KOPT-K1 (cell line): ENCODE results near the gene RFC5.

Source experiments
- H3K27ac ChIP-seq: fragments of 200-600 bp; sonication (generic); 2 replicates; pipeline ENCODE4 v1.5.1; 2016; ENCODE audit warnings: antibody characterized with exemption, mild to moderate bottlenecking, low read depth, low read length; ENCODE audit not compliant: poor library complexity, severe bottlenecking
- H3K36me3 ChIP-seq: fragments of 200-600 bp; sonication (generic); 2 replicates; pipeline ENCODE4 v1.5.1; 2017; ENCODE audit warnings: antibody characterized with exemption, mild to moderate bottlenecking, low read length, moderate library complexity; ENCODE audit not compliant: insufficient read depth
- H3K9me3 ChIP-seq: fragments of 200-600 bp; sonication (generic); 2 replicates; pipeline ENCODE4 v1.5.1; 2017; ENCODE audit warnings: antibody characterized with exemption, low read length, mild to moderate bottlenecking; ENCODE audit not compliant: insufficient read depth, poor library complexity, severe bottlenecking

RFC5 gene, protein sequence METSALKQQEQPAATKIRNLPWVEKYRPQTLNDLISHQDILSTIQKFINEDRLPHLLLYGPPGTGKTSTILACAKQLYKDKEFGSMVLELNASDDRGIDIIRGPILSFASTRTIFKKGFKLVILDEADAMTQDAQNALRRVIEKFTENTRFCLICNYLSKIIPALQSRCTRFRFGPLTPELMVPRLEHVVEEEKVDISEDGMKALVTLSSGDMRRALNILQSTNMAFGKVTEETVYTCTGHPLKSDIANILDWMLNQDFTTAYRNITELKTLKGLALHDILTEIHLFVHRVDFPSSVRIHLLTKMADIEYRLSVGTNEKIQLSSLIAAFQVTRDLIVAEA

DNA sequence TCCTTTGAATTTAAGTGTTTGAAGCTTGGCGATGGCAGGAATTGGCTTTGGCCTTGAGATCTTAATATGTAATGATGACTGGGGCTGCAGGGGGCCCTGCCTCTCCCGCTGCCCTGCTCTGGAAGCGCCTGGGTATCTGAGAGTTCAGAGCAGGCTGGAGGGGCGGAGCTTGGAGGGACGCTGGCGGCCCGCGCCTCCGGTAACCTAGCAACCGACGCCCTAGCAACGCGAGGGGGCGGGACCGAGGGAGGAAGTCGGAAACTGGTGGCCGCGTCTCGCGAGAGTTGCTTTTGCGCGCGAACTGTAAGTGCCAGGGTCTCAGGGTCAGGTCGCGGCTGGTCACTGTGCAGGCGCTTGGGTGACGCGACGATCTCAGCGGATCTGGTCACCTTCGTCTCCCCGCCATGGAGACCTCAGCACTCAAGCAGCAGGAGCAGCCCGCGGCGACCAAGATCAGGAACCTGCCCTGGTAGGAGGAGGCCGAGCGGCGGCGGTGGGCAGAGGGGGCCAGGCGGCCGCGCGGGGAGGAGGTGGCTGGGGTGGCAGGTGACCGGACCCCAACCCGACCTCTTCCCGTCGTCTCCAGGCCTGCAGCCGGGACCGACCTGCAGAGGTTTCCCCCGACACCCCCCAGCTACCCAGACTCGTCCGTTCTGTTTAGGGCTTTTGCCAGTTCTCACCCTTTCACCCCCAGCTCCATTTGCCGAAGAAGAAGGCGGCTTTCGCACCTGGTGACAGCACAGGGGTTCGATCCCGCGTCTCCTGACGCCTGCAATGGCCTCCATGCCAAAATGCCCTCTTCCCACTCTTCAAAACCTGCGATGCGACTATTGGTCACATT, at the start of gene RFC5:
TSS of gene RFC5 (plus strand) at position 280 of the 841 bp plus-strand sequence. CDS start at position 405, 125 bp downstream.
- Histone ChIP-seq H3K9me3 (no peaks in the 10 kb centered on the region), H3K27ac (peak within 1 kb of the TSS; percentile 83), H3K36me3 (peaks cover 41% of the 10 kb centered on the region)

DNA sequence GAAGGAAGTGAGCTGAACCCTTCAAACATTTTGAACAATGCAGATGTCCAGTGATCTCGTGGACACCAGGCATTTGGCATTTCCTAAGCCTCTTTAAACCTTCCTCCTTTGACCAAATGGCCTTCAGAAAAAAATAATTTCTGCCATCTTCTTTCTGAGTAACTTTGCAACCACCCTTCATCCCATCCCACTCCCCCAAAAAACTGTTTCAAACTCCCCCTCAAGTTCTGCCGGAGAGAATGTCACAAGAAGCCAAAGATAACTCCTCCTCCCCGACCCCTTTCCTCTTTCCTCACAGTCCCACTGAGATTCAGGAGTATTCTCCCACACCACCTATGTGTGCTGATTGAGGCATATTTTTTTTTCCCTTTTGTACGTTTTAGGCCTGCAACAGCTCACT, 49.5 kb upstream of the RFC5 start:
- peaks cover 29% of the 10 kb centered on the region for H3K9me3 ChIP-seq

DNA sequence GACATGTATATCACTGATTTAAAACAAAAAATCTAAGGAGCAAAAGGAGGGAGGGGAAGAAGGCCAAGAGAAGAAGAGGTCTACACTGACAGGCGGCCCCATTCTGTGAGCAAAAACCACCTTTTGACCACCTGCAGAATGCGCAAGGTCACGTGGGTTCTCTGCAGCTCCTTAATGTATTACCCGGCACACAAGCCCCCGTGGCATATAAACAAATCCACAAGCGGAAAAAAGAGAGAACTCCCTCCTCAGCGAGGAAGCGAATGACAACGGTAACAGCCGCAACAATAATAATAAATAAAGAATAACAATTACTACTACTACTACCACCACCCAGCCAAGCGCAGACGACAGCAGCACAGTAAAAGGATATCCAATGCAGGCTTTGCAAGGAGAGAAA, 49.0 kb upstream of the RFC5 start:
- Histone ChIP-seq H3K27ac (no peak overlapping the region), H3K36me3 (no peaks in the 10 kb centered on the region), H3K9me3 (peaks cover 34% of the 10 kb centered on the region)

More for the DNA sequence above, 49.5 kb upstream of the RFC5 start:
- H3K27ac ChIP-seq: no peak overlapping the region
- no peaks in the 10 kb centered on the region for H3K36me3 ChIP-seq

DNA sequence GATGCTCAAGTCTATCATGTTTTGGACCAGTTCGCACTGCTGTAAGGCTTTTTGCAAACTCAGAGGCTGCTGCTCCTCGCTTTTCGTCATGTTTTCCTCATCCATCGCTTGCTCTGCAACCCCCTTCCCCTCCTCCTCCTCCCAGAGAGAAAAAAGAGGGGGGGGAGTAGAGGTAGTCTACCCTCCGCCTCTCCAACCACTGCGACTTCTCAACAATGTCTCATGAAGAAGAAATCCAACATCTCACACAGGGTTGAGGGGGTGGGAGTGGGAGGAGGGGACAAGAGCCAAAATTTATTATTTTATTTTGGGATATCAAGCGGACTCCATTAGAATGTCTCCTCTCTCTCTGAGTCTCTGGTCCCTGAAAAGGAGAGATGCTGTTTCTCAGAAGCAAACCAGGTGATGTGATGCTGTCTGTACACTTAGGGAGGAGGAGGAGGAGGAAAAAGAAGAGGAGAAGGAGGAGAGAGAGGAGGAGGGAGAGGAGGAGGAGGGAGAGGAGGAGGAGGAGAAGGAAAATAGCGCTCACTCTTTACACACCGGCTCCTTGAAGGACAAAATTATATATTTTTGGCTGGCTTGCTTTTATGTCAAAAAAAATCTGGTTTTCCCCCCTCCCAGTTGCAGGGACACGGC, 48.2 kb upstream of the RFC5 start:
- Histone ChIP-seq H3K9me3 (peaks cover 34% of the 10 kb centered on the region), H3K27ac (no peak overlapping the region), H3K36me3 (no peaks in the 10 kb centered on the region)

DNA sequence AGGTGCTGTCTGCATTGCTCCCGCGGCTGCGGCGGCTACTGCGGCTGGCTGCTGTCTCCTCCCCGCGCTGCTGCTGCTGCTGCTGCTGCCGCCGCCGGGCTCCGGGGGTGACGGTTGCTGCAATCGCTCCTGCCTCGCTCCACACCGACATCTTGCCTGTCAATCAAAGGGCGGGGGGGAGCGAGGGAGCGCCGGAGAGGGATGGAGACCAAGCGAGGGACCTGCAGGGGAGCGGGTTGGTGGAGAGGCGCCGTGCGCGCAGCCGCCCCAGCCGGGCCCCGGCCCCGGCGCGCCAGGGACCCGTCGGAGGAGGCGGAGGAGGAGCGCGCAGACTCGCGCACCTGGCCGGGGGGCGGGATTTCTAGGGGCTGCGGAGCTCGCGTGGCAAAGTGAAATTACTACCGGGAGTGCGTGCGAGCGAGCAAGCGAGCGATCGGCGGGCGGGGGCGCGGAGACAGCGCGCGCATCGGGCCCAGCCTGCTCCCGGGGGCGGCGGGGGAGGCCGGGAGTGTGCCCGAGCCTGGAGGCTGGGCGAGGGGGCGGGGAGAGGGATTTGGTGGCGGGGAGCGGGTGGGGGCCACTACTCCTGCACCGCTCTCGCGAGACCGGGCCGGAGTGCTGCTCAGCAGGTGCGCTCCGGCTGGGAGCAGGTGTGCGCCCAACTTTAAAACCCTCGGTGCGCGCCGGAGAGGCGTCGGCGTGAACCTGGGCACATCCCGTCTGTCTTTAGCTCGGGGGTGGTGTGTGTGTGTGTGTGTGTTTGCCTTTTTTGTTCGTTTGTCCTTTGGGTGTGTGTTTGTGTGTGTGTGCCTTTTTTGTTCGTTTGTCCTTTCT, 47.5 kb upstream of the RFC5 start, which contains the start of gene KSR2:
TSS of gene KSR2 (minus strand) at position 165 of the 834 bp plus-strand sequence. CDS start 735 bp downstream, outside the sequence.
- Histone ChIP-seq H3K27ac (no peak within 1 kb of the TSS), H3K9me3 (peaks cover 34% of the 10 kb centered on the region), H3K36me3 (no peaks in the 10 kb centered on the region)

DNA sequence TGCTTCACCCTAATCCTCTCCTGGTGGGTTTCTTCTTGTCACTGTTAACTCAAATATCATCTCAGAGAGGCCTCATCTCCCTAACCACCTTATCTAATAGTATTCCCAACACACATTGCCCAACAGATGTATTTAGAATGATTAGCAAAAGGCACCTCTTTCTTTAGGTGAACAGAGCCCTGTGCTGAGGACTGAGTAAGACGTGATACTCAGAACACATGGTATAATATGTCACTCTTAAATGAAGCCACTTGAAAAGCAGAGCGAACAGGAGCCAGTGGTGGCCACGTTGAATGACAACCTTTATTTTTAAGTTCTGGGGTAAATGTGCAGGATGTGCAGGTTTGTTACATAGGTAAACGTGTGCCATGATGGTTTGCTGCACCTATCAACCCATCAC, 46.2 kb upstream of the RFC5 start:
- H3K9me3 ChIP-seq: peaks cover 34% of the 10 kb centered on the region
- no peak overlapping the region for H3K27ac ChIP-seq
- H3K36me3 ChIP-seq: no peaks in the 10 kb centered on the region

DNA sequence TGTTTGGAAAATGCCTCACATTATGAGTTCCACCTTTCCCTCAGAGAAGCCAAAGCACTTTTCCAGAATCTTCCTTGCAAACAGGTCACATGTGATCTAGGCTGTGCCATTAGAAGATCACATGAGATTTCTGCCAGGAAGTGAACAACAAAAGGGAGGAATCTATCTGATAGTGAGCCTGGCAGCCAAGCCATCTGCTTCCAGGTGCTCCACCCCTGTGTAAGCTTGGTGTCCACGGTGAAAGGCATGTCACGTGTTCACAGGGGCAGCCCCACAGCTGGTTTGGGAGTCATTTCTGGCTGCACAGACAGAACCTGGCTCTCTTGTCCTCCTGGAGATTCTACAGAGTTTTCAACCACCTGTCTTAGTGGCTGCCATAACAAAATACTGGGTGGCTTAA, 44.2 kb upstream of the RFC5 start:
- Histone ChIP-seq H3K9me3 (peaks cover 34% of the 10 kb centered on the region), H3K27ac (no peak overlapping the region)

DNA sequence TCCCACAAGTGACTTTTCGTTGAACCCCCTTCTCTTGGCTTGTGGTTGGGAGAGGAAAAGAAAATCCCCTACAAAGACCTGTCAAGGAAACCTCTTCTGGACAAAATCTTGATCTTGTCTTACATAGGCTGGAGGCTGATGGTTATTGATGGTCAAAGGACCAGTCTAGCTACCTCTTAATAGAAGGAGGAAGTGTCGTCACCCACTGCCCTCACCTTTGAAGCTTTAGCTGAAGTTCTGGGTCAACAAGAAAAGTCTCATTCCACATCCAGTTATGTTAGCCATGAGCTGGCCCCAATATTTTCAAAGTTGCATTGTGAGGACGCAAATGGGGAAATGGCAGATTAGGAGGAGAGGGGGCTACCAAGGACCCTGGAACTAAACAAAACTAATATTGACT, 41.5 kb upstream of the RFC5 start:
- Histone ChIP-seq H3K36me3 (no peaks in the 10 kb centered on the region), H3K27ac (no peak overlapping the region), H3K9me3 (peaks cover 25% of the 10 kb centered on the region)

More for the DNA sequence above, 44.2 kb upstream of the RFC5 start:
- no peaks in the 10 kb centered on the region for H3K36me3 ChIP-seq

DNA sequence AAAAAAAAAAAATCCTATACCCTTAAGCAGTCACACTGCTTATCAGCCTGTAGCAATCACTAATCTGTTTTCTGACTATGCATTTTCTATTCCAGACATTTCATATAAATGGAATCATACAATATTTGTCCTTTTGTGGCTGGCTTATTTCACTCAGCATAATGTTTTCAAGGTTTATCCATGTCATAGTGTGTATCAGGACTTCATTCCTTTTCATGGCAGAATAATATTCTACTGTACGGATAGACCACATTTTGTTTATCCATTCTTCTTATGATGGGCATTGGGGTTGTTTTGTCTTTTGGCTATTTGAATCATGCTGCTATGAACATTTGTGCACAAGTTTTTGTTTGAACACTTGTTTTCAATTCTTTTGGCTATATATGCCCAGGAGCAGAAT, 39.1 kb upstream of the RFC5 start:
- H3K27ac ChIP-seq: no peak overlapping the region
- H3K9me3 ChIP-seq: peaks cover 2% of the 10 kb centered on the region
- no peaks in the 10 kb centered on the region for H3K36me3 ChIP-seq

DNA sequence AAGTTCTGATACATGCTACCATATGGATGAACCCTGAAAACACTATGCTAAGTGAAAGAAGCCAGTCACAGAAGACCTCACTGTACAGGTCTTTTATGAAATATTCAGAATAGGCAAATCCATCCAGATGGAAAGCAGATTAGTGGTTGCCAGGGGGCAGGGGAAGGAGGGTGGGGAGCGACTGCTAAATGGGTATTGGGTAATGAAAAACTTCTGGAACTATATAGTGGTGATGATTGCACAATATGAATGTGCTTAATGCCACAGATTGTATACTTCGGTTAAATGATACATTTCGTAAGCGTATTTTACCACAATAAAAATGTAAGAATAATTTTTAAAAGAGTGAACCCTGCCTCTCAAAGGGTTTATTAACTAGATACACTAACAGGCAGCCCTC, 35.9 kb upstream of the RFC5 start:
- Histone ChIP-seq H3K27ac (no peak overlapping the region), H3K9me3 (no peaks in the 10 kb centered on the region)

DNA sequence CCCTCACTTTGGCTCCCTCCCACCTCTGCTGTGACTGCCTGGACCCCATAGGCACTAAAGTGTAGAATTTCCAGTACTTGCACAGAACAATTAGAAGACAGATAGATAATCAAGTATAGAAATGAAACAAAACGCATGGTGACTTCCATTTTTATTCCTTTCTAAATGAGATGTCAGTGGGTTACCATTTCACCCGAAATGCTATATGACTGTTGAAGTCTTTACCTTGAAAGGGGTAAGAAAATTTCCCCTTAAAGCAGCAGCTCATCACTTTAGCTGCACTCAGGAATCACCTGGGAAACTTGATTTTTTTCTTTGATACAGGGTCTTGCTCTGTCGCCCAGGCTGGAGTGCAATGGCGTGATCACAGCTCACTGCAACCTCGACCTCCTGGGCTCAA, 35.2 kb upstream of the RFC5 start:
- Histone ChIP-seq H3K9me3 (no peaks in the 10 kb centered on the region), H3K36me3 (no peaks in the 10 kb centered on the region), H3K27ac (no peak overlapping the region)

More for the DNA sequence above, 35.9 kb upstream of the RFC5 start:
- H3K36me3 ChIP-seq: no peaks in the 10 kb centered on the region

DNA sequence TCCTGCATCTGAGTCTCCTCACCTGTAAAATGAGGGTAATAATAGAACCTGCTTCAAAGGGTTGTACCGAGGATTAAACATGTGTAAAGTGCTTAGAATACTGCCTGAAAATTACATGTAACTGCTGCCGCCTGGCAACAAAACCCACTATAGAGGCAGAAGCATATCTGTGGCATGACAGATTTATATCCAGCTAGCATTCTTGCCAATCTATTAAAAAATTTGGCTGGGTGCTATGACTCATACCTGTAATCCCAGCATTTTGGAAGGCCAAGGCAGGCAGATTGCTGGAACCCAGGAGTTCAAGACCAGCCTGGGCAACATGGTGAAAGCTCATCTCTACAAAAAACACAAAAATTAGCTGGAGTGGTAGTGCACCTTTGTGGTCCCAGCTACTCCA, 31.3 kb upstream of the RFC5 start:
- no peak overlapping the region for H3K27ac ChIP-seq
- no peaks in the 10 kb centered on the region for H3K9me3 ChIP-seq
- no peaks in the 10 kb centered on the region for H3K36me3 ChIP-seq

DNA sequence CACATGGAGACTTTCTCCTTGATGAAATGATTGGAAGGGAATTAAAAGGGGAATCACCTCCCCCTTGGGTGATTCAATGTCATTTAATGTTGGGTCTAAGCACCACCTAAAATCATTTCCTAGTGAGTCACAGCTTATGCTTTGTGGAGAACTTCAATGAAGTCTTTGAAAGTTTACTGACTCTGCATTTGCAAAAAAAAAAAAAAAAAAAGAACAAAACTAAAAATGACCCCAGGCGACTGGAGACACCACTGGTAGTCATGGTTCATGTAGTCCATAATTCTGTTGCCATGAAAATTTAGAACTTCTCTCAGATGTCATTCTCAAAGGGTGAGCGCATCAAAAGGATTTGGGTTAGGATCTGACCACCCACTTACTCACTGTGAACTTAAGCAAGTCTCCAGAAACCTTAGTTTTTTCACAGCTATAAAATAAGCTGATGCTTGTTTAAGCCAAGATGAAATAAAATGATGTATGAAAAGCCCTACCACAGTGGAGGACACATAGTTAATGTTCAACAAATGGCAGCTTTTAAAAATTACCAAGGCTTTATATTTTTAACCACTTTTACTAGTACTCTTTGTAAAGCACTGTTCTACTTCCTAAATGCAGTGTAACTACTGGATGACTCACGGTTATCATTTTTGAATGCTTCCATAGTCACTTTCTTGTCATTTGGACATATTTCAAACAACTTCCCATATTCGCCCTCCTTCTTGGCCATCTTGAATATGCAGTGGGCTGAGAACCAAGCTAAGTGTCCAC, 29.6 kb upstream of the RFC5 start:
- Histone ChIP-seq H3K27ac (no peak overlapping the region), H3K36me3 (no peaks in the 10 kb centered on the region), H3K9me3 (no peaks in the 10 kb centered on the region)
